Skeletal muscle cell (primary cell): ENCODE results near the gene PNPLA8.
"Not testable (repeated sequence)": the region's sequence is repeated elsewhere in the genome, so short reads cannot be mapped to it uniquely, and the experiment has no call there.

ENCODE experiments used
- DNase-seq: peaks from one replicate; pipeline ENCODE4 v3.0.0-alpha.2; 2010; ENCODE audit warnings: low read depth
- H3K4me3 ChIP-seq: 2 replicates; pipeline ENCODE4 v1.5.1; 2011; ENCODE audit warnings: low read depth, mild to moderate bottlenecking, control low read depth, low read length, moderate library complexity

The PNPLA8 gene

GRCh38 chr7:108535744-108536143 lies 9.8 kb upstream of the PNPLA8 start:
- no peak for DNase-seq
- no peak overlapping the region for H3K4me3 ChIP-seq

DNA sequence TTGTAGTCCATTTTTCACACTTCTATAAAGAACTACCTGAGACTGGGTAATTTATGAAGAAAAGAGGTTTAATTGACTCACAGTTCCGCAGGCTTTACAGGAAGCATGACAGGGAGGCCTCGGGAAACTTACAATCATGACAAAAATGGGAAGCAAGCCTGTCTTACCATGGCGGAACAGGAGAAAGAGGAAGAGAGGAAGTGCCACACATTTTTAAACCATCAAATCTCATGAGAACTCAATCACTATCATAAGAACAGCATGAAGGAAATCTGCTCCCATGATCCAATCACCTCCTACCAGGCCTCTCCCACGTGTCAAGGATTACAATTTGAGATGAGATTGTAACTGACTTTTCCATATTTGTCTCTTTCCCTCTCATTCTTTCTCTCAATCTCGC lies 9.3 kb upstream of the PNPLA8 start:
- no peak overlapping the region for H3K4me3 ChIP-seq
- no peak for DNase-seq

DNA sequence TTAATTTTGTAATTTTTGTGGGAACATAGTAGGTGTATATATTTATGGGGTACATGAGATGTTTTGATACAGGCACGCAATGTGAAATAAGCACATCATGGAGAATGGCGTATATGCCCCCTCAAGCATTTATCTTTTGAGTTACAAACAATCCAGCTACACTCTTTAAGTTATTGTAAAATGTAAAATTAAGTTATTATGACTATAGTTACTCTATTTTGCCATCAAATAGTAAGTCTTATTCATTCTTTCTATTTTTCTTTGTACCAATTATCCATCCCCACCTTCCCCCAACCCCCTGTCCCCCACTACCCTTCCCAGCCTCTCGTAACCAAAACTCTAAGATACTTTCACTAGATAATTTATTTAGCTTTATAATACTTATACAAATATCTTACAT lies 7.8 kb upstream of the PNPLA8 start:
- DNase-seq = no peak

DNA sequence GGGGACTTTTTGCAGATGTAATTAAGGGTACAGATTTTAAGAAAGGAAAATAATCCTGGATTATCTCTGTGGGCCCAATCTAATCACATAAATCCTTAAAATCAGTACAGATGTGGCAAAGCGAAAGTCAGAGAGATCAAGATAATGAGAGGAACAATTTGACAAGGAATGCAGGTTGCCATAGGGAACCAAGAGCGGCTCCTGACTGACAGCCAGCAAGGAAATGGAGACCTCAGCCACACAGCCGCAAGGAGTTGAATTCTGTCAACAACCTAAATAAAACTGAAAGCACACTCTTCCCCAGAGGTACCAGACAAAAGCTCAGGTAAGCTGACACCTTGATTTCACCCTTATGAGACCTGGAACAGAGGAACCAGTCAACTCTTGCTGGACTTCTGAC lies 3.4 kb upstream of the PNPLA8 start:
- H3K4me3 ChIP-seq = no peak overlapping the region
- DNase-seq = no peak

More for the DNA sequence above, 7.8 kb upstream of the PNPLA8 start:
- H3K4me3 ChIP-seq = no peak overlapping the region

GRCh38 chr7:108528183-108528712 lies 2.3 kb upstream of the PNPLA8 start:
- H3K4me3 ChIP-seq = no peak overlapping the region
- DNase-seq = no peak

- H3K4me3 ChIP-seq = peak overlapping the region; percentile 77
- DNase-seq = no peak
Observed at GRCh38 chr7:108526768-108527017, 758 bp upstream of the PNPLA8 start.

DNA sequence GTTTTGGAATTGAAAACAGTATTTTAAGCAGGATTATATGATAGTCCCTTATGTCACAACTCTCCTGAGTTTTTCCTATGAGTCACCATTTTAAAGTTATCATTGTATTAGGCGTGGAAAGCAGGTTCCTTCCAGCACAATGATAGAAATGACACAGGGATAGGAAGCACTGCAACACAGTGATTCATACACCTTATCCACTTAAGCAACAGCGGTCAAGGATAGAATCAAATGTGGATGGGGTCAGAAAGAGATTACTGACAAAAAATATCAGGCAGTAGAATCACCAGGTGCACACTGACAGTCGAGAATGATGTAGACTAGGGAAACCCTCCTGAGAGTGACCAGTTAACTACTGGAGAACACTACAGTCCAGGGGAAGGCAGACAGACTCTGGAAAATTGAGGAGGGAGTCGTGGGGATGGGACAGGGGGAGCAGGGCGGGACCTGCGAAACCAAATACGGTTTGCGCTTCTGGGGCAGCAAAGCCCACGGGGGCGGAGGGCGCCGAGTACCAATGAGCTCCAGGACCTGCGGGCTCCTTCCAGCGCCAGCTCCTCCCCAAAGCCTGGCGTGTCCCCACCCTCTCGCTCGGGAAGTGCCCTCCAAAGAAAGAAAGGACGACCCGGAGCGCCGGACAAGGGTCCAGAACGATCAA lies 479 bp downstream of the PNPLA8 start:
- peak; percentile 75 for DNase-seq
- peak overlapping the region; percentile 77 for H3K4me3 ChIP-seq

DNA sequence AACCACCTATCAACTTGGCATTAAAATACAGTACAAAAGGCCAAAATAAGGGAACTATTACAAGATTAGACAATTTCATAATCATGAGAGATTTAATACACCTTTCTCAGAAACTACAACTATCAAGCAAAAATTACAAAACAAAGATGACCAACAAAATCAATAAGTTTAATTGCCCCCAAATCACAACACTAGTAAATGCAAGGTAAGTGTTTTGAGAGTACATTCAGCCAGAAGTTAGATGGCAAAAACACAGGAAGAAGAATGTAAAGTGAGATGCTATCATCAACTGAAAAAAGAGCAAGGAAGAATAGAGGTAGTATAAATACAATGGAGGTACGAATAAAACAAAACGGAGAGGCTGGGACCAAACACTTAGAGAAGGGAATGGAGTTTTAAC lies 3.2 kb downstream of the PNPLA8 start:
- no peak for DNase-seq
- H3K4me3 ChIP-seq = no peak overlapping the region

DNA sequence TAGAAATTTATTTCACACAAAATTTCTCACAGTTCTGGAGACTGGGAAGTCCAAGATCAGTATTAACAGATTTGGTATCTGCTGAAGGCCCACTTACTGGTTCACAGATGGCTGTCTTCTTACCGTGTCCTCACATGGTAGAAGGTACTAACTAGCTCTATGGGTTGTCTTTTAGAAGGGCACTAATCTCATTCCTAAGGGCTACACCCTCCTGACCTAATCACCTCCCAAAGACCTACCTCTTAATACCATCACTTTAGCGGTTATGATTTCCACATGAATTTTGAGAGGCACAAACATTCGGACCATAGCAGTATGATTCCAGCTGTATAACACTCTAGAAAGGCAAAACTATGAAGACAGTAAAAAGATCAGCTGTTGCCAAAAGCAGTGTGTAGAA lies 8.0 kb downstream of the PNPLA8 start:
- no peak for DNase-seq

DNA sequence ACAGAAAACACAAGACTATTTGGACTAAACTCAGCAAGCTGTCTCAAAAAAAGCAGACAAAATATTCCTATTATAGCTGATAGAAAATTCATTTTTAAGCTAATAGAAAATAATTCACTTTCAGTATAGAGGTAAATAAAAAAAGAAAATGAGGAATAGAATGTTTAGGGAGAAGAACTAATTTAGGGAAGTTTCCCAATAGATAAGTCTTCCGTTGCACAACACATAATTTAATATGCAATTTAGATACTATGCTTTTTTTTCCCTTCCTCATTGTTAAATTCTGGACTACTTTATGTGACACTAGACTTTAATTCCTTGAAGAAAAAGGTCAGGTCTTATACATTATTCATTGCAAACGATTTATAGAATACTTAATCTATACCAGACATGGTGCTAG lies 10.3 kb downstream of the PNPLA8 start:
- no peak overlapping the region for H3K4me3 ChIP-seq
- no peak for DNase-seq

More for the DNA sequence above, 8.0 kb downstream of the PNPLA8 start:
- no peak overlapping the region for H3K4me3 ChIP-seq

DNA sequence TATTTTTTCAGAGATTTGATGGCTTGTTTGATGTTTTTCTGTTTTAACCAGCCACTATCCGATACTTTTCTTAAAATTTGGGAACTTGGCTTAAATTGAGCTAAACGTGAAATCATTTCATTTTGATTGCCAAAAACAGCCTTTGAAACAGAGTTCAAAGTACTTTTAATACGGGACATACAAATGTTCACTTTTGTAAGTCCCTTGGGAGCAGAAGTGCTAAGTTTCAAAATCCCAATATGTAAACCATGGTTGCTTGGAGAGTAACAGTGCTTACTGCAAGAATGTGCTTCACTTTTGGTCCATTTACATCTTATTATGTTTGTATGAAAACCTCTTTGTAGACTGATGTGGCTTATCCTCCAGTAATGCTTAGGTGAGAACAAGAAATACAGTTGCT lies 10.9 kb downstream of the PNPLA8 start:
- no peak overlapping the region for H3K4me3 ChIP-seq
- no peak for DNase-seq

GRCh38 chr7:108511939-108512338 lies 14.0 kb downstream of the PNPLA8 start:
- no peak overlapping the region for H3K4me3 ChIP-seq
- no peak for DNase-seq

GRCh38 chr7:108504576-108504975 lies 21.4 kb downstream of the PNPLA8 start:
- not testable (repeated sequence) for DNase-seq, H3K4me3 ChIP-seq

GRCh38 chr7:108503112-108504026 lies 22.6 kb downstream of the PNPLA8 start:
- H3K4me3 ChIP-seq = no peak overlapping the region
- peak; percentile 38 for DNase-seq

- no peak overlapping the region for H3K4me3 ChIP-seq
- DNase-seq = no peak
Observed at GRCh38 chr7:108499566-108499965, 26.4 kb downstream of the PNPLA8 start.

DNA sequence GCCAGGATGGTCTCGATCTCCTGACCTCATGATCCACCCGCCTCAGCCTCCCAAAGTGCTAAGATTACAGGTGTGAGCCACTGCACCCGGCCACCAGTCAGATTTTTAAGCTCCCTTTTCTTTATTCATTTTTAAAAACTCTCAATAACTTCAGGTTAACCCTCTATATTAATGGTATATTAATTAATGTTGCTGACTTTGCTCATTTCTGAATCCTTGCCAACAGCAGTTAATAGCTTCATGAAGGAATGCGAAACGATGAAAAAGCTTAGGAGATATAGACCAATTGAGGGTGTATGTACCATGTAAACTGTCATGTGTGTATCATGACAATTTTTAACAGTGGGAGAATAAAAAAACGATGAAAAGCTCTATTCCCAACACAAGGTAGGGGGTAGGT lies 27.5 kb downstream of the PNPLA8 start:
- DNase-seq = no peak
- H3K4me3 ChIP-seq = no peak overlapping the region

GRCh38 chr7:108497082-108497725 lies 28.7 kb downstream of the PNPLA8 start:
- H3K4me3 ChIP-seq = no peak overlapping the region
- no peak for DNase-seq

DNA sequence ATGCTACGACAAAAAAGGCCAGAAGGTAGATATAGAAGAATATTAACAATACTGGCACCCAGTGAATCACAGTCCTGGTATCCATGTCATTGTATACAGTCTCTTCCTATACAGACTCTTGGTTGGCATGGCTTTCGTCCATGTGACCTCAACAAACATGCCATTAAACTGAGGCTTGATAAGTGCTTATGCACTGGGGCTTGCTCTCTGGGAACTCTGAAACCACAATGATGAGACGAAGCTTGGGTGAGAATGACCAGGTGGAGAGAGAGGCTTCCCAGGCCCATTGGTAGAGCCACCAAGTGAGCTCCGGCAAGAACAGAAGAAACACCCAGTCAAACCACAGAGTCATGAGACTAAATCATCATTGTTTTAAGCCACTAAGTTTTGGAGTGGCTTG lies 33.2 kb downstream of the PNPLA8 start:
- H3K4me3 ChIP-seq = no peak overlapping the region
- no peak for DNase-seq

DNA sequence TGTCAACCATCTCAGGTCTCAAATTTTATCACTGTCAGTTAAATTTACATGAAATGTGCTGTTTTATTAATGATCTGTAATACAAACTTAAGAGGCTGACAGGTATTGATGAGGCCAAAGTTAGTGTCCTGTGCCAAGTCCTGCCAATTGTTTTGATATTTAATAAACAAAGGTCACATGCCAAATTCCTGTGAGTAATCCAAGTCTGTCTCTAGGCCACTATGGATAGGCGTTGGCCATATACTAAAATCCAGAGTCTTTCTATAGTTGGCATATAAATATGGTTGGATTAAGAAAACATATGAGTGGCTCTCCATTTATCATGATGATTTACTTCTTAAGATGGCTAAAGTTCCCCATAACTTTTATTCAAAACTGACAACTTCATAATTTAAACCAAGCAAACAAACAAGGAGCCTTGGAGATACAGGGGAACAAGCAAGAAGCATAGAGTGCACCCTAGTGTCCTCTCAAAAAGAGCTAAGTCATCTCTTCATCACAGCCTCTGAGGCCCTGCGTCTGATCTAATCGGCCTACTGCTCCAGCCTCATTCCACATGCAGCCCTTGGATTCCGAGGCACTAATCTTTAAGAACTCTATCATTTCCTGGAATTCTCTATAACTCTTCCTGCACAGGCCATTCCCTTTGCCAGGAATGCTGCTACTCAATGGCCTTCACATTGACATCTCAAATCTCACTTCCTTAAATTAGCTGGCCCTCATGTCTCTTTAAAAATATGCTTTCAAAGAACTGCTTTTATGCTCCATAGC lies 37.0 kb downstream of the PNPLA8 start:
- no peak overlapping the region for H3K4me3 ChIP-seq
- no peak for DNase-seq

- no peak for DNase-seq
- no peak overlapping the region for H3K4me3 ChIP-seq
Observed at GRCh38 chr7:108487646-108488045, 38.3 kb downstream of the PNPLA8 start.
